Hematopoietic multipotent progenitor cell treated with erythropoietin and hydrocortisone succinate and interleukin-3 and kit ligand, for 17 days (in vitro differentiated cells): Measurements from ENCODE around the gene COQ8B.
A peak's percentile ranks its signal among the peaks of the same experiment; 100 is the strongest.

Experiments used
- DNase-seq: peaks from one replicate; pipeline ENCODE4 v3.0.0-alpha.2; 2015; ENCODE audit warnings: low spot score

Gene COQ8B

GRCh38 chr19:40717880-40718773 is 1.4 kb upstream of the COQ8B start:
- peak; percentile 58 for DNase-seq

GRCh38 chr19:40717325-40717879 is 716 bp upstream of the COQ8B start:
- DNase-seq: no peak

GRCh38 chr19:40716031-40716481 is 630 bp downstream of the COQ8B start:
- DNase-seq: peak; percentile 77

DNA sequence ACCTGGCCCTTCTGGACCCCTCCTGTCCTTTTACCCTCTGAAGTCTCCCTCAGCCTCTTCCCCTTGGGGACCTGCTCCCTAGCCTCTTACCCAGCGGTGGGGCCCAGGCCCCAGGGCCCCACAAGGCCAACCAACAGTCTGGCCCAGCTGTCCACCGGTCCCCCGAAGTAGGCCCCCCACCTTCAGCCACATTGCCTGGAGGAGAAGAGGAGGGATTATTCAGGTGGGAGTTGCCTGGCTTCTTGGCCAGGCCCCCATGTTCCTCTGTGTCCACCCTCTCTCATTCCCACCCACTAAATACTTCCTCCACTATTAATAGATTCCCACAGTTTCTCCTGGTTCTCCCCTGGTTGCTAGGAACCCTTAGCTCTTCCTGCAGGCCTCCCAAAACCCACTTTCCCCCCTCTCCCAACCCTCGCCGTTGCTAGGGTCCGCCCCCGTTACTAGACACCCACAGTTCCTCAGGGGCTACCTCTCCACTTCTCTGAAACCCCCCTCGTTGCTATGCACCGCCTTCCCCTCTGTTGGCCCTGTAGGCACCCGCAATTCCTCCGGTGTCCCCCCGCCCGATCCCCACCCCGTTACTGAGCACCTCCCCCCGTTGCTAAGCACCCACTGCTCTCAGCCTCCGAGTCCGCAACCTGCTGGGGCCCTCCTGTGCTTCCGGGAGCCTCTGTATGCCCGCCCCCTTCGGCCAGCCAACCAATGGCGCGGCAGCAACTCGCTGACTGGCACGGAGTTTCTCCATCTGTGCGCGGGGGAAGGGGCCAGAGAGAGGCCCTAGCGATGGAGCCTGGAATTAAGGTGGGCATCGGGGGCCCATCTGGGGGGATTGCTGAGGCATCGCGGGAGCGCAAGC is 2.0 kb downstream of the COQ8B start:
- peak; percentile 91 for DNase-seq

GRCh38 chr19:40713939-40714338 is 2.7 kb downstream of the COQ8B start:
- DNase-seq: no peak

GRCh38 chr19:40709817-40710216 is 6.9 kb downstream of the COQ8B start:
- DNase-seq: no peak

- DNase-seq: no peak
Measured at GRCh38 chr19:40707615-40708014, 9.1 kb downstream of the COQ8B start.

- DNase-seq: no peak
Measured at GRCh38 chr19:40705950-40706619, 10.6 kb downstream of the COQ8B start.

DNA sequence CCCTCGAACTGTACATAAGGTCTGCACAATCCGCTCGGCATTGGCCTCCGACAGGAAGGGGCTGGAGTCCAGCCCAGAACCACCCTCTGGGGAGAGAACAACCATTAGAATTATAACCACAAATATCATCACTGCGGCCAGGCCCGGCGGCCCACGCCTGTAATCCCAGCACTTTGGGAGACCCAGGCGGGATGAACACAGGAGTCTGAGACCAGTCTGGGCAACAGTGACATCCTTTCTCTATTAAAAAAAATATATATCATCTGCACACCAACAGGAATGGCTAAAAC is 11.4 kb downstream of the COQ8B start:
- no peak for DNase-seq

GRCh38 chr19:40704491-40705361 is 12.0 kb downstream of the COQ8B start:
- DNase-seq: no peak

DNA sequence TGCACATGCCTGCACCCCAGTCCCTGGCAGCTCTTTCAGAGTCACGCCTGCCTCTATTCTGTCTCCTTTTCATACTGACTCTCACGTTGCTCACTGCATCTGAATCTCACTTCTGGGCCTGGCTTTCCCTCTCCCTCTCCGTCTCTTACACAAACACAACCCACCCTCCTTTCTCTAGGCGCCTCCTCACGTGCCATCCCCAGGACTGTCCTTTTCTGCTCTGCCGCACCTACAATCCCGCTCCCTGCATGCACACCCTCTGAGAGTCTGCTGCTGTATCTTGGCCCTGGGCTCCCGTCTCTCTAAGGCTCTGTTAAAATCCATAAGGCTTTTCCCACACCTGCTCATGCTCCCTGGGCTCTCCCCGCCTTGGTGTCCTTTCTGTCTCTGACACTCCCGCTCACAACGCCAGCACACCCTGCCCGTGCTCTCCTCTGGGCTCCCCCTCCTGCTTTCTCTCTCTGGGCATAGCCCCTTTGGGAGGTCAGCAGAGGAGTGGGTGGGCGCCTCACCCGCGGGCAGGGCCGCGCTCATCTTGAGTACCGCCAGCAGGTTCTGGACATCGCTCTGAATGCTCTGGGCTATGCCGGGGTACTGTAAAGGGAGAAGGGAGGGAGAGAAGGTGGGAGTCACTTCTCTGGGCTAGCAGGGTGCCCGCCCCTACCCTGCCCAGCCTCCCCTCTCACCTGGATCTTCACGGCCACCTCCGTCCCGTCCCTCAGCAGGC is 13.5 kb downstream of the COQ8B start:
- DNase-seq: no peak

DNA sequence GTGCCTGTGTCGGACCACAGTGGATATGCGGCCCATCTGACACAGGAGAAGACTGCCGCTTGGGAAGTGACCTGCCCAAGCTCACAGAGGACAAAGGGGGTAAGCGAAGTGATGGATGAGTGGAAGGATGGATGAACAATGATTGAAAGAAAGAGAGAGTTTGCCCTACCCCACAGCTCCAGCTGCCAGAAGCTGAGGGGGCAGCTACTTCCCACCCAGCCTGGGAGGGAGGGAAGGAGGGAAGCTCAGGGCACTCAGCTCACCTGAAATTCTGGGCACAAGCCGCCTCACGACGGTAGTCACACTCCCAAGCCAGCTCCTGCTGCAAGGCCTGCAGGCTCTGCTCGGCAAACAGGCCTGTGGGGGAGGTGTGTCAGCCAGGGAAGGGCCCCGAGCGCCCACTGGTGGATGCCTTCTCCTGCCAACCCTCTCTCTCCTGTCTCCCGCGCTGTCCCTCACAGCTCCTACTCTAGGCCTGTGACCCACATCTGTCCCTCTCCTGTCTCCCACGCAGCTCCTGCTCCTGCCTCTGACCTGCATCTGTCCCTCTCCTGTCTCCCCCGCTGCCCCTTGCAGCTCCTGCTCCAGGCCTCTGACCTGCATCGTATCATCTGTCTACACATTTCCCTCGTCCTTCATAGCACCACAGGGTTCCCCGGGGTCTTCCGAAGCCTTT is 14.2 kb downstream of the COQ8B start:
- DNase-seq: peak; percentile 61

DNA sequence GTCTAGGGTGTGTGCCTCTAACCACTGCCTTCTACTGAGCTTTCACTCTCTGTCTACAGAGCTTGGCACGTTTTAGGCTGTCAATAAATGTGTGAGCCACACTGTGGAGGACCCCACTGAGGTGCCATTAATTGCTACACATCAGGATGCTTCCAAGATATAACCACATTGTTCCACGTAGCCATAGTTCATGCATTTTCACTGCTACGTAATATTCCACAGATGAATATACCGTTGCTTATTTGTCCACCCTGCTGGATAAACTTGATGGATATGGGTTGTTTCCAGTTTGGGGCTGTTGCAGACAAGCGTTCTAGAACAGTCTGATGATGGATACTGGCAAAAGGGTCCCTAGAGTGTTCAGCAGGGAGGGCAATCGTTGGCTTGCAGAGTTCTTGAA is 14.9 kb downstream of the COQ8B start:
- DNase-seq: no peak

DNA sequence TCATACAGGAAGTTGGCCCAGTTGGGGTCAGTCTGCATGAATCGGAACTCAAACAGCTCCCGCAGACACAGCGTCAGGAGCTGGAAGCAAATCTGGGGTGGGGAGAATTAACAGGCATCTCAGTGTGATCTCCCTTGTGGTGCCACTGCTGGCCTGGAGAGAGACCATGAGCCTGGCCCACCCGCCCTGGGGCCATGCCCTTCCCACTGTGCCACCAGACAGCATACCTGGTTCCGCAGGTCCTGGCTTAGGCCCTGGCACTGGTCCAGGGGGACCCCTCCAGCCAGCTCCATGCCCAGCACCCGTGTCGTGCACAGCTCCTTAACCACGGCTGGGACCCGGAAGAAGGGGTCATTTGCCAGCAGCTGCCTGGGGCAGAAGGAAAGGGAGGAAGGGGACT is 16.6 kb downstream of the COQ8B start:
- no peak for DNase-seq

- DNase-seq: no peak
Measured at GRCh38 chr19:40697007-40697406, 19.7 kb downstream of the COQ8B start.

DNA sequence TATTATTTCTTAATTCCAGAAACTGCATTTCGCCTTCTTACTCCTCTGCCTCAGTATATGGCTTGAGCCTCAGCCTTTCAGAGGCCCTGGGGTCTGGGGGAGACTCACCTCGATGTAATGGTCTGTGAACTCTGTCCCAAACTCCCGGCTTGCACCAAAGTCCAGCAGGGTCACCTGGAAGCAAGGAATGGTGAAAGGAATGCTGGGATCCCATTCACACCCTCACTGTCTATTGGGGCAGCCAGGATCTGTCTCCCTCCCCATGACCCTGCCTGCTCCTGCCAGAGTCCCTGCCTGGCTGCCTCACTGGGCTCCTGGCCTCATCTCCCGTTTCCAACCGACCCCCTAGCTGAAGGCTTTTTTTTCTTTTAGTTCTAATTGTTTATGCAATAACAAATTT is 20.8 kb downstream of the COQ8B start:
- no peak for DNase-seq

DNA sequence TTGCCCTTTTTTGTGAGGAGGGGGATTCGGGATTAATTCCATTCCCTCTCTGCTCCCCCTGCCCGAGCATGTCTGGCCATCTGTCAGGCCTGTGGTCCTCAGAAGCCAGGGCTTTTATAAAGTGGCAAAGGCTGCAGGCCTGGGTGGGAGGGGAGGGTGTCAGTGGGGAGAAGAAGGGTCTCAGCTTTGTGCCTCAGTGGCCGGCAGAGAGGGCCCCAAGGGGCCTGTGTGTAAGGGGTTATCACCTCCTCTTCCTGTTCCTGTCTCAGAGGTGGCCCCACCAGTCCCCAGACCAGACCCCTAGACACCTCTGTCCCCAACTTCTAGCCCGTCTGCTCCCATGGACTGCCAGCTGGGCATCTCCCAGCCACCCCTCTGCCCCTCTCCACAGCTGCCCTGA is 22.8 kb downstream of the COQ8B start:
- DNase-seq: no peak

DNA sequence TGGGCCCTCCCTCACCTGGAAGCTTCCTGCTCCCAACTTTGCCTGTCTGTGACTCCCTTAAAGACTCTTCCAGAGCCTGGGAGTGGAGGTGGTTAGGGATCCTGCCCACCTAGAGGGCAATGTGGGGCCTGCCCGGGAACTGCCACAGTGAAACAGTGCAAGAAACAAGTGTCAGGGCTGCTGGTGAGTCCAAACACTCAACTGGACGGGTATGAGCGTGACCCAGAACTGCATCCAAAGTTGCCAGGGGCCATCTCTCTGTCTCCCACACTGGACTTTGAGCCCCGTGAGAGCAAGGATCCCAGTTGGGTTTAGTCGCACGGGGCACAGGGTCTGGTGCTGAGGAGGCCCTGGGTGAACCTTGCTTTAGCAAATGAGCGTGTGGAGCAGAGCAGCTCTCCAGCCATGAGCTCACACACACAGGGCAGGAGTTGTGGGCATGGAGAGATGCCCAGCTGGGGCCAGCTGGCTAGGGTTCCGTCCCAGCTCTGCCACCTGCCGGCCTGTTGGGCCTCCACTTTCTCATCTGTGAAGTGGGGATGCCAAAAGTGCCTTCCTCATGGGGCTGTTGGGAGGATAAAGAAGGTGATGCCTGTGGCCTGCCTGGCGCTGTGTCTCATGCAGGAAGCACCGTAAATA is 23.4 kb downstream of the COQ8B start:
- peak; percentile 57 for DNase-seq

- DNase-seq: no peak
Measured at GRCh38 chr19:40692212-40692551, 24.5 kb downstream of the COQ8B start.
